CD14-positive monocyte (primary cell): Measurements from ENCODE around the gene IL3RA. TPM values are rescaled to one million over a fixed set of nuclear protein-coding genes. Genes with fewer than 3 reads are reported as not detected.

ENCODE experiments used
- DNase-seq, 3 donors: peaks; one replicate each; pipeline ENCODE4 v3.0.0-alpha.2; 2011 to 2022
- H2AFZ ChIP-seq: 2 replicates; pipeline ENCODE4 v1.6.0; 2012; ENCODE audit warnings: mild to moderate bottlenecking, low read depth, low read length, inconsistent platforms; ENCODE audit not compliant: insufficient read depth, poor library complexity, severe bottlenecking
- H3K27ac ChIP-seq, 2 donors: 1 replicate in 1 of 2; 2 replicates in 1 of 2; pipeline ENCODE4 v1.5.1; 2012 to 2013; ENCODE audit warnings: low read length in 2 of 2, control low read depth in 1 of 2, inconsistent platforms in 1 of 2, low read depth in 1 of 2, mild to moderate bottlenecking in 1 of 2
- H3K27me3 ChIP-seq, 2 donors: one replicate each; pipeline versions ENCODE4 v1.6.0 to v1.6.1; 2011 to 2013; ENCODE audit warnings: low read length in 2 of 2; ENCODE audit not compliant: control insufficient read depth in 2 of 2, insufficient read depth in 2 of 2
- H3K36me3 ChIP-seq, 2 donors: replicated peaks in 1 of 2; 1 replicate in 1 of 2; 2 replicates in 1 of 2; pipeline versions ENCODE4 v1.5.1 to v1.6.1; 2012 to 2013; ENCODE audit warnings: low read length in 2 of 2, control low read depth in 1 of 2, inconsistent platforms in 1 of 2, mild to moderate bottlenecking in 1 of 2; ENCODE audit not compliant: insufficient read depth in 2 of 2, control insufficient read depth in 1 of 2
- H3K4me1 ChIP-seq, 2 donors: 1 replicate in 1 of 2; 2 replicates in 1 of 2; pipeline versions ENCODE4 v1.5.1 to v1.6.1; 2012 to 2013; ENCODE audit warnings: low read length in 2 of 2, control low read depth in 1 of 2, inconsistent platforms in 1 of 2, mild to moderate bottlenecking in 1 of 2, moderate library complexity in 1 of 2; ENCODE audit not compliant: insufficient read depth in 2 of 2, control insufficient read depth in 1 of 2
- H3K4me2 ChIP-seq: replicated peaks from 2 replicates; pipeline ENCODE3; 2012; ENCODE audit warnings: low read length, moderate library complexity, mild to moderate bottlenecking; ENCODE audit not compliant: poor library complexity, severe bottlenecking; ENCODE audit errors: extremely low read depth
- H3K4me3 ChIP-seq, 3 experiments: fragments of 200-600 bp in 1 of 3; sonication (generic) in 1 of 3; replicated peaks in 1 of 3; 1 replicate in 2 of 3; 2 replicates in 1 of 3; pipeline ENCODE4 v1.5.1; 2011 to 2013; ENCODE audit warnings: low read length in 3 of 3, mild to moderate bottlenecking in 3 of 3, control low read depth in 2 of 3, low read depth in 2 of 3, inconsistent platforms in 1 of 3, moderate library complexity in 1 of 3
- H3K79me2 ChIP-seq: 2 replicates; pipeline ENCODE4 v1.6.0; 2012; ENCODE audit warnings: mild to moderate bottlenecking, control low read depth, inconsistent platforms, low read length, moderate library complexity; ENCODE audit not compliant: insufficient read depth
- H3K9ac ChIP-seq: 2 replicates; pipeline ENCODE4 v1.6.0; 2017; ENCODE audit warnings: low read length, mild to moderate bottlenecking; ENCODE audit not compliant: insufficient read depth, poor library complexity, severe bottlenecking
- H3K9me3 ChIP-seq, 2 donors: replicated peaks in 1 of 2; 1 replicate in 1 of 2; 2 replicates in 1 of 2; pipeline versions ENCODE4 v1.5.1 to v1.6.1; 2012 to 2013; ENCODE audit warnings: low read length in 2 of 2, control low read depth in 1 of 2; ENCODE audit not compliant: control insufficient read depth in 1 of 2, insufficient read depth in 1 of 2
- H4K20me1 ChIP-seq: 2 replicates; pipeline ENCODE4 v1.6.0; 2012; ENCODE audit warnings: mild to moderate bottlenecking, low read length, control low read depth, moderate library complexity; ENCODE audit not compliant: insufficient read depth
- H3K27ac Mint-ChIP-seq, 7 donors: one replicate each; pipeline ENCODE4 v1.8.0; 2020; ENCODE audit warnings: mild to moderate bottlenecking in 7 of 7, mixed read lengths in 7 of 7, moderate library complexity in 6 of 7, inconsistent platforms in 2 of 7
- H3K27me3 Mint-ChIP-seq, 3 donors: one replicate each; pipeline ENCODE4 v1.8.0; 2021 to 2022; ENCODE audit warnings: low read depth in 3 of 3, mild to moderate bottlenecking in 3 of 3, mixed read lengths in 3 of 3, moderate library complexity in 3 of 3, inconsistent platforms in 1 of 3
- H3K36me3 Mint-ChIP-seq, 2 donors: one replicate each; pipeline ENCODE4 v1.8.0; 2020; ENCODE audit warnings: mixed read lengths in 2 of 2, inconsistent platforms in 1 of 2, mild to moderate bottlenecking in 1 of 2
- H3K4me1 Mint-ChIP-seq: one replicate; pipeline ENCODE4 v1.8.0; 2020; ENCODE audit warnings: mild to moderate bottlenecking, mixed read lengths
- H3K4me3 Mint-ChIP-seq, 2 donors: one replicate each; pipeline ENCODE4 v1.8.0; 2020; ENCODE audit warnings: mild to moderate bottlenecking in 2 of 2, mixed read lengths in 2 of 2, moderate library complexity in 1 of 2
- H3K9me3 Mint-ChIP-seq, 7 donors: one replicate each; pipeline ENCODE4 v1.8.0; 2020 to 2022; ENCODE audit warnings: mixed read lengths in 7 of 7, mild to moderate bottlenecking in 6 of 7, moderate library complexity in 6 of 7, inconsistent platforms in 2 of 7
- CTCF ChIP-seq: fragments of 200-600 bp; IDR thresholded peaks from one replicate; pipeline ENCODE4 v1.8.0; 2022; ENCODE audit warnings: antibody characterized with exemption, mild to moderate bottlenecking
- WGBS: methylation state at CpG from one replicate; pipeline ENCODE4 v1.1.5; 2013; ENCODE audit warnings: missing lambda C conversion rate; ENCODE audit not compliant: insufficient coverage; 5-methylcytosine and 5-hydroxymethylcytosine counted together
- intact Hi-C, 2 donors: fragments of 100-400 bp; cut with micrococcal nuclease; formaldehyde crosslinking; loops; one replicate each; pipeline versions ENCODE4 v1.15.0 to v1.15.1; 2023
- polyA plus RNA-seq, 3 donors: library from polyadenylated mRNA; depleted of rRNA in 1 of 3; unstranded in 2 of 3; stranded (reverse) in 1 of 3; fragments of 300-500 nt in 2 of 3; fragments of >200 nt in 1 of 3; fragmentation: Illumina TruSeq in 2 of 3; gene quantifications; 1 replicate in 2 of 3; 2 replicates in 1 of 3; pipeline ENCODE4 v1.2.3, GENCODE V29; 2012 to 2021

IL3RA gene
- polyA plus RNA-seq, 3 donors, result 2.9 to 12.0 (median 4.4) TPM

GRCh38 chrX:1389181-1389992 is 52.8 kb downstream of the IL3RA start:
- Histone ChIP-seq H3K9me3 (no peaks in the 10 kb centered on the region), H2AFZ (no peak overlapping the region), H3K79me2 (peaks cover 81% of the 10 kb centered on the region), H3K27ac (no peak overlapping the region), H3K4me1 (peaks cover 17 to 30% of the 10 kb centered on the region in 2 donors), H3K36me3 (peaks cover 64% of the 10 kb centered on the region in 2 donors), H4K20me1 (peaks cover 76% of the 10 kb centered on the region), H3K9ac (no peak overlapping the region), H3K27me3 (no peaks in the 10 kb centered on the region), H3K4me2 (no peak overlapping the region), H3K4me3 (no peak overlapping the region)
- Mint-ChIP-seq H3K27me3 (peaks cover 0 to 2% (median 0%) of the 10 kb centered on the region in 3 donors), H3K36me3 (peaks cover 50 to 67% of the 10 kb centered on the region in 2 donors), H3K4me3 (no peak overlapping the region), H3K4me1 (peaks cover 24% of the 10 kb centered on the region), H3K27ac (peak overlapping the region in 4 of 7 donors; percentile 11 to 66 (median 38)), H3K9me3 (no peaks in the 10 kb centered on the region)
- 95% methylated on average over 43 of the region's 51 CpGs for WGBS
- DNase-seq, result no peak
- intact Hi-C loops, result loop anchor here in 1 of 2 donors (5.0 to 10.0 kb wide), 3 partner anchors 42 to 145 kb away; no protein-coding TSS in a partner anchor
- no peak for TF ChIP-seq CTCF

DNA sequence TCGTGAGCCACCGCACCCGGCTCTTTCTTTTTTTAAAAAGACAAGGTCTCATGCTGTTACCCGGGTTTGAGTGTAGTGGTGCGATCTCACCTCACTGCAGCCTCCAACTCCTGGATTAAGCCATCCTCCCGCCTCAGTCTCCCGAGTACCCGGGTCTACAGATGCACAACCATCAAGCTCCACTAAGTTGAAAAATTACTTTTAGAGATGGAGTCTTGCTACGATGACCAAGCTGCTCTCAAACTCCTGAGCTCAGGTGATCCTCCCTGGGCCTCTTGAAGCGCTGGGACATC is 53.4 kb downstream of the IL3RA start:
- Mint-ChIP-seq H3K9me3 (no peaks in the 10 kb centered on the region), H3K27me3 (peaks cover 0 to 2% (median 0%) of the 10 kb centered on the region in 3 donors), H3K4me3 (peak overlapping the region in 1 of 2 donors; percentile 9), H3K36me3 (peaks cover 45 to 62% of the 10 kb centered on the region in 2 donors), H3K4me1 (peaks cover 22% of the 10 kb centered on the region), H3K27ac (peak overlapping the region in 1 of 7 donors; percentile 55)
- H3K36me3 ChIP-seq, result peaks cover 58 to 60% of the 10 kb centered on the region in 2 donors
- H3K4me3 ChIP-seq, result no peak overlapping the region
- WGBS, result 100% methylated on average over 5 of the region's 10 CpGs
- intact Hi-C loops, result loop anchor here (5.0 to 10.0 kb wide), 5 partner anchors 43 to 205 kb away; partner anchors contain the start of genes AKAP17A (in 1 of the 2) and ASMTL (in 1 of the 2)
- H4K20me1 ChIP-seq, result peaks cover 75% of the 10 kb centered on the region
- H3K4me2 ChIP-seq, result no peak overlapping the region
- H3K27me3 ChIP-seq, result no peaks in the 10 kb centered on the region
- TF ChIP-seq CTCF, result no peak
- no peak overlapping the region for H3K9ac ChIP-seq
- H3K4me1 ChIP-seq, result peaks cover 17 to 34% of the 10 kb centered on the region in 2 donors
- no peak for DNase-seq
- H3K9me3 ChIP-seq, result no peaks in the 10 kb centered on the region
- no peak overlapping the region for H2AFZ ChIP-seq
- H3K27ac ChIP-seq, result no peak overlapping the region
- peaks cover 86% of the 10 kb centered on the region for H3K79me2 ChIP-seq
